Right lobe of liver (tissue), 4 donors: ENCODE results near the gene ARHGEF10L.

Experiments
- CTCF ChIP-seq, 4 donors: fragments of 200-600 bp in 3 of 4; fragments of 450-650 bp in 1 of 4; IDR thresholded peaks; one replicate each; pipeline versions ENCODE4 v1.5.1 to v1.8.0; 2016 to 2022; ENCODE audit warnings: antibody characterized with exemption in 4 of 4, mild to moderate bottlenecking in 2 of 4
- POLR2A ChIP-seq: fragments of 450-650 bp; IDR thresholded peaks from one replicate; pipeline ENCODE4 v1.6.1; 2017; ENCODE audit warnings: antibody characterized with exemption, mild to moderate bottlenecking
- donor health status: DM: no; HTN: no; CAD: no.
- donor health status: DM: no; HTN: no; CAD: no.
- donor health status: DM: no; HTN: yes; CAD: no.

GRCh38 chr1:17724150-17724549 is 184.7 kb downstream of the ARHGEF10L start:
- no peak for TF ChIP-seq CTCF (IDR thresholded peaks at IDR 0.05)
- TF ChIP-seq POLR2A: no peak
